T-helper 2 cell (primary cell): ENCODE results near the gene HIVEP1.
"Not testable (repeated sequence)": the region's sequence is repeated elsewhere in the genome, so short reads cannot be mapped to it uniquely, and the experiment has no call there.

Source experiments
- DNase-seq, 5 experiments: peaks; one replicate each; pipeline versions ENCODE4 v3.0.0 to v3.0.0-alpha.2; 2012 to 2022

Gene HIVEP1

DNA sequence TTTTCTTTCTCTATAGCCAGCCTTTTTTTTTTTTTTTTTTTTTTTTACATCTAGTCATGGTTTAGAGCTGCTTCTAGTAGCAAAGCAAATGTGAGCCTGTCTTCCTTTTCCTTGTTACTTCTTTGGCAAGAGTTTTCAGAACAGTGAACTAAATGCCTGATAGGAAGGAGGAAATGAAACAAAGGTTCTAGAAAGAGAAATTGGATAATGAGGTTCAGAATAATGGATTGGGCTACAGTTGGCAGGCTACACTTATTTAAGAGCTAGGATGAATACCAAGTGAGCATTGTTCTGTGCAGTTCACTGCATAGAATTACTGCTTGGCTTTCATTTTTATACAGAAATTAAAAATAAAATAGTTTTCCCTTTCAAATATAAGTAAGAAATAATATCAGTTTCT lies 78.6 kb downstream of the HIVEP1 start:
- DNase-seq = no peak

DNA sequence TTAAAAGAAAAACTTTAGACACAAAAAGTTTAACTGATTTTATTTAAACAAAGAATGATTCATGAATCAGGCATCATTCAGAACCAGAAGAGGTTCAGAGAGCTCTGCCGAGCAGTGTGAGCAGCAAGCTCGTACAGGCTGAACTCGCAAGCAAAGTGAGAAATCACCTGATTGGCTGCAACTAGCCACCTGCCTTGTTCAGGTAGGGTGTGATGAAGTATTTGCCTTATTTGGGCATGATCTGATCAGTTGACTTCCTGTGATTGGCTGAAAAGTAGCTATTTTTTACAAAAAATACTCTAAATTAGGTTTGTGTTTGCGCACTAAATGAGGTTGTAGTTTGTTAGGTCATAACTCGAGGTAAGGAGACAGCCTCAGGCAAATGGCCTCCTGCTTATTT lies 80.7 kb downstream of the HIVEP1 start:
- no peak for DNase-seq

DNA sequence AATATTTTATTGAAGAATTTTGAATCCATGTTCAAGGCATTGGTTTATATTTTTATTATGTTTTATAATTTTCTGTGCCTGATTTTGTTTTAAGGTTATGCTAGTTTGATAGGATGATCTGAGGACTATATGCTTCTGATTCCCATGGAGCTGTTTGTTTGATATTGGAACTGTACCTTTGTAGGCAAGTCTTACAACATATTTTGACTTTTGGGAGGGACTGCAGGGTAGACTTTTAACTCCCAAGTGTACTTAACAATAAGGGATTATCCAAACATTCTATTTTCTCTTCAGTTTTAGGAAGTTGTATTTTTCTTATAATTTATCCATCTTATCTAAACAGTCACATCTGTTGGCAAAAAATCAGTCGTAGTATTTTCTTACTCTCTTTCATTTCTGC lies 82.6 kb downstream of the HIVEP1 start:
- no peak for DNase-seq

DNA sequence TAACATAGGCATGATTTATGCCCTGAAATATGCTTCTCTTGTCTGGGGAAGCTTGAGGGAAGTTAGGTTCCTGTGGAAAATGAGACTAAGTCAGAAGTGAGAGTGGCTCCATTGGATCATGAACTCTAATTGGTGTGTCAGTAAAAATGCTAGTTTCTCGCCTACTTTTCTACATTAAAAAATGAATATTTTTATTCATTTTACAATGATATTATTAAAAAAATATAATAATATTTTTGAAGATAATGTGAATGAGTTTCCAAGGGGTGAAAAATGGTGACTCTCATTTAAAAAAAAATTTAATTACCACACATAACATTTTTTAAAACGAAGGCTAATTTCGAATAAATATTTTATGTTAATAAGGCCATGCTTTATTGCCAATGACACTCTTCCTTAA lies 84.2 kb downstream of the HIVEP1 start:
- DNase-seq = no peak

- no peak for DNase-seq
Observed at GRCh38 chr6:12097791-12098190, 85.7 kb downstream of the HIVEP1 start.

GRCh38 chr6:12099623-12100338 lies 87.7 kb downstream of the HIVEP1 start:
- no peak for DNase-seq

DNA sequence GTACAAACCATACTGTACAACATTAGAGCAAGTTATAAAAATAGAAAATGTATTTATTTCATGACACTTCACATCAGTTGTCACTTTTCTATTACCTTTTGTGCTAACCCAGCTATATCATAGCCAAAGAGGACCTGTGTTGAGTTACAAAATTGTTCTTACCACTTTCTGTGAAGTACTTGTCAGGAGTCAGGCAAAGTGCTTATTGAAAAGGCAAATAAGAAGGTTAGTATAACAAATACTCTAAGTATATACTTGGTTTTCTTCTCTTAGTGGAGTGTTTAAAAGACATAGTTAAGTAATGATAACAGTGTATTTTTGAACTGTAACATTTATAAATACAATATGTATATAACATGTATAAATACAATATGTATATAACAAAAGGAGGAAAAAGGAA lies 88.9 kb downstream of the HIVEP1 start:
- no peak for DNase-seq

DNA sequence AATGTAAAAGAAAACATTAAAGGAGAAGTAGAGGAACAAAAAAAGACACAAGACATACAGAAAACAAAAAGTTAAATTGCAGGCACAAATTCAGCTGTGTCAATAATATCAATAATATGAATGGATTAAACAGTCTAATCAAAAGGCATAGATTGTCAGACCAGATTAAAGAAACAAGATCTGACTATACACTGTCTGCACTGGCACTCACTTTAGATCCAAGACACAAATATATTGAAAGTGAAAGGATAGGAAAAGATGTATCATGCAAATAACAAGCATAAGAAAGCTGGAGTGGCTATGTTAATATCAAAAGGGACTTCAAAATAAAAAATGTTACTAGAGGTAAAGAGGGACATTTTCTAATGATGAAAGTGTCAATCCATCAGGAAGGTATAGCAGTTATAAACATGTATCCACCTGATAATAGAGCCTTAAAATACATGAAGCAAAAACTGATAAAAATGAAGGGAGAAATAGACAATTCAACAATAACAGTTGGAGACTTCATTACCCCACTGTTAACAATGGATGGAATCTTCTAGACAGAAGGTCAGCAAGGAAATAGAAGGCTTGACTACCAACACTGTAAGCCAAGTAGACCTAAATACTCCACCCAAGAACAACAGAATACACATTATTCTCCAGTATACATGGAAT lies 89.7 kb downstream of the HIVEP1 start:
- no peak for DNase-seq

- no peak for DNase-seq
Observed at GRCh38 chr6:12102350-12102749, 90.2 kb downstream of the HIVEP1 start.

GRCh38 chr6:12103158-12103557 lies 91.0 kb downstream of the HIVEP1 start:
- DNase-seq = no peak

DNA sequence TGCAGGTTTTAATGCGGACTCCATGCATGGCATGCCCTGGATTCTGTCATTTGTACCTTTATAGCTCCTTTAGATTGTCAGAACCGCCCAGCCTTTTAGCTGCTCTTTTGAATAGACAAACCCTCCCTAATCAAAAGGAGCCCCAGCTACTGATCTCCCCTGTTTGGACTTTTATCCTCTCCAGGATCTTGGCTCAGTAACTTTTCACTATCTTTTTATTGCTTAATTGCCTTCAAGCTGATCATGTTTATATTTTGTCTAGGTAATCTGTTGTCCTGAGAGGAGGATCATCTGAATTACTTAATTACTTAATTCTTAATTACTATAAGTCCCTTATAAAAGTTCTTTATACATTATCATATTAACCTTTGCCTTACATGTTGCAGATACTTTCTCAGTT lies 93.2 kb downstream of the HIVEP1 start:
- DNase-seq = no peak

GRCh38 chr6:12108376-12108775 lies 96.3 kb downstream of the HIVEP1 start:
- not testable (repeated sequence) for DNase-seq

GRCh38 chr6:12110523-12111362 lies 98.6 kb downstream of the HIVEP1 start:
- peak in 1 of 5 experiments; percentile 79 for DNase-seq

DNA sequence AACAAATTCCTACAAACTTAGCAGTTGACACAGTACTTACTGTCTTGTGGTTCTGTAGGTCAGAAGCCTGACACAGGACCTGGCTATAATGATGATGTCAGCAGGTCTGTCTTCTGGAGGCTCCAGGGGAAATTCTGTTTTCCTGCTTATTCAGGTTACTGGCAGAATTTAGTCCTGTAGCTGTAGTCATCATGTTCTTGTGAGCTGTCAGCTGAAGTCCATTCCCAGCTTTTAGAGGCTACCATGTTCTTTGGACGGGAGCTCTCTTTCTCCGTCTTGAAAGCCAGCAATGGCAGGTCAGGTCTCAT lies 99.2 kb downstream of the HIVEP1 start:
- DNase-seq = no peak

GRCh38 chr6:12112540-12113189 lies 100.6 kb downstream of the HIVEP1 start:
- DNase-seq = no peak

DNA sequence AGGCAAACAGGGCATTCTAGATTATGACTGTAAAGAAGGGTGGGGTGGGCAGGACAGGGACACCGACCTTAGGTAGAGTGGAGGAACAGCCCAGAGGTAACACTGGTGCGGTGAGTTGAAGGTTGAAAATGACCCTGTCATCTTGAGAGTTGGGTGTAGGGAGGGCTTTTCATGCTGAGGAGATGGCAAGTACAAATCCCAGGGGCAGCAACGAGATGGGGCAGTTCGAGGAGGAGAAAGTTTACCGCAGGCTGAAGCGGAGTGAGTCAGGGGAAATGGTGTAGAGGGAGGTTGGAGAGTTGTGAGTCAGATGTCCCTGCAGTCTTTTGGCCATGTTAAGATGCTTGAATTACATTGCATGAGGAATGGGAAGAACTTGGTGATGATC lies 101.1 kb downstream of the HIVEP1 start:
- DNase-seq = peak in 1 of 5 experiments; percentile 37

- peak in 1 of 5 experiments; percentile 41 for DNase-seq
Observed at GRCh38 chr6:12114055-12114503, 102.0 kb downstream of the HIVEP1 start.

- peak in 1 of 5 experiments; percentile 34 for DNase-seq
Observed at GRCh38 chr6:12115001-12115400, 102.9 kb downstream of the HIVEP1 start.

DNA sequence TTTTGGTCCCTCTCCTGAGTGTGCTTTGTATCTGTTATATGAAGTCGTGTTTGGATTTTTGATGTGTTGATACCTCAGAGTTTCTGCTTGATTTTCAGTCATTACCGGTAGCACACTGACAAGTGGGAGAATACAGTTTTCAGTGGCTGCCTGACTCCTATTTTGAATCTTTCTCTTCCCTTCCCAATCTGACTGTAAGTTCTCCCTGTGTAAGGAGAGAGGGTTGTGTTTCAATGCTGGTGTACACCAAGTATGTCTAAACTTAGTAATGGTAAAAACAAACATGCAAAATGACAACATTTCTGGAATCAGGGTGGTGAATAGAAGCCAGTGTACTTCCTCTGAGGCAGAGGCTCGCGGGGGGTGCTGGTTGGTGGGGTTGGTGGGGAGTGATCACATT lies 103.4 kb downstream of the HIVEP1 start:
- peak in 1 of 5 experiments; percentile 26 for DNase-seq

GRCh38 chr6:12116264-12116800 lies 104.2 kb downstream of the HIVEP1 start:
- DNase-seq = no peak

DNA sequence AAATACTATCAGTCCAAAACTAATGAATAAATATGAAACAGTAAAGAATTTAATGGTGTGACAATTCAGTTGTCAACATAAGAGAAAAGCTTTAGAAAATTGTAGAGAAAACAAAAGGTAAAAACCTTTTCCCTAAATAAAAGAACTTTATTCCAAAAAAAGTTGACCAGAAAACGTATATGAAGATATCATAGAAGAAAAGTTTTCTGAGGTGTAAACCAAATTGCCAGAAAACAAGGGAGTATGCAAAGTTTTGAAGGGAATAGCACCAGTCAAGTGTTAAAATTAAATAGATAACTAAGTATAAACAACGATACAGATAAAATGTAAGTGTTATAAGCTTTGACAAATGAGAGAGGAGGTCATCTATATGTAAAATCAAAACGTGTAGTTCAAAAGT lies 104.9 kb downstream of the HIVEP1 start:
- DNase-seq = no peak

GRCh38 chr6:12118607-12119006 lies 106.5 kb downstream of the HIVEP1 start:
- no peak for DNase-seq

DNA sequence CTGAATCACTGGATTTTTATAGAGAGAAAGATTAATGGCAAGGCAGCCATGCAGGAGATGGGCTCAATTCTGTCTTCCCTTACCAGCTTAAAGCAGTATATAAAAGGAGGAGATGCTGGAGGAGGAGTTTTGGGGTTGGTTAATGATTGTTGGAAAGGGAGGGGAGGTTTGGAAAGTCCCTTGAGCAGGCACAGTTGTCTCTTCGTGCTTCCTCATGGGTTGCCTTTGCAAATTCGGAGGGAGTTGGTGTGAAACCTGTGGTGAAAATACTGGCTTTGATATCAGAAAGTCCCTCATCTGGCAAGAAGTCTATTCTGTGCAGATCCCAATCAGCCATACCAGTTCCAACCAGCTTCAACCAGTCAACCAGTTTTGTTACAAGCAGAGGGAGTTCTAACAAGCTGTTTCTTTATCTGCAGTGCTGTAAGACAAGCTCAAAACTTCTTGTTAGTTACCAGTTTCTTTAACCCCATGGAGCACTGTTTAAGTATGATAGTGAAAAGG lies 107.0 kb downstream of the HIVEP1 start:
- peak in 3 of 5 experiments; percentile 11 to 94 (median 54) for DNase-seq
